ENCODE data around the gene MYMX. TPM values are rescaled to one million over a fixed set of nuclear protein-coding genes. Genes with fewer than 3 reads are reported as not detected.

MYMX gene
- polyA plus RNA-seq, 2 of the 4 experiments (the other 2 are of a cell fraction), result not detected

- CTCF ChIA-PET, result interaction anchor here (0.9 to 4.5 kb wide), 3 partner anchors 12 to 16 kb away, joined by 3 to 17 read pairs (median 3); no protein-coding TSS in a partner anchor
- DNase-seq (ENCODE audit: low read depth in 1 of 2, low spot score in 1 of 2) (no peak), FAIRE-seq (no peak), ATAC-seq (no peak)
- no peak overlapping the region for H3K4me2 ChIP-seq
- H3K27ac ChIP-seq, result no peak overlapping the region
- H3K9me3 ChIP-seq, result no peaks in the 10 kb centered on the region
- WGBS (ENCODE audit: missing lambda C conversion rate), result 43% methylated on average over 2 of the region's 2 CpGs
- H3K4me3 ChIP-seq, result no peak overlapping the region
- POLR2A ChIA-PET, result no interaction called here
- H3K4me1 ChIP-seq, result no peaks in the 10 kb centered on the region
- TF ChIP-seq ZSCAN20 (CRISPR knock-in tag; IDR thresholded peaks at IDR 0.05) (no peak), FOSL2 (IDR thresholded peaks at IDR 0.05) (no peak), FOSL2 (CRISPR knock-in tag; IDR thresholded peaks at IDR 0.05) (no peak), RARB (CRISPR knock-in tag; IDR thresholded peaks at IDR 0.05) (no peak), RAD21 (conservative IDR thresholded peaks at IDR 0.05 in 1 of 2, IDR thresholded peaks at IDR 0.05 in 1 of 2) (no peak), HEYL (CRISPR knock-in tag; IDR thresholded peaks at IDR 0.05) (no peak), JUNB (IDR thresholded peaks at IDR 0.05) (no peak), MYC (IDR thresholded peaks at IDR 0.05; ENCODE audit: borderline replicate concordance, low read length) (no peak), RNF2 (IDR thresholded peaks at IDR 0.05; ENCODE audit: borderline replicate concordance, low read depth) (no peak)
These were observed 27.9 kb upstream of the MYMX start for GRCh38 chr6:44188819-44189218.

- 21% methylated on average over 2 of the region's 2 CpGs for WGBS (ENCODE audit: missing lambda C conversion rate)
- TF ChIP-seq ZC3H11A (IDR thresholded peaks at IDR 0.05), result no peak
- no peak for TF ChIP-seq USF2 (IDR thresholded peaks at IDR 0.05)
- no peak for TF ChIP-seq HES2 (IDR thresholded peaks at IDR 0.05)
- TF ChIP-seq SREBF2 (IDR thresholded peaks at IDR 0.05), result no peak
- no peak for TF ChIP-seq CHD2 (IDR thresholded peaks at IDR 0.05; ENCODE audit: low read length, partially characterized antibody)
- TF ChIP-seq POLR2A (IDR thresholded peaks at IDR 0.05; ENCODE audit: low read length), result no peak
- no peak for TF ChIP-seq ZFP36 (IDR thresholded peaks at IDR 0.05; ENCODE audit: borderline replicate concordance, partially characterized antibody)
- TF ChIP-seq ZSCAN20 (CRISPR knock-in tag; IDR thresholded peaks at IDR 0.05), result no peak
- no peak overlapping the region for H3K27ac ChIP-seq
- H3K4me2 ChIP-seq, result no peak overlapping the region
- no peak for DNase-seq (ENCODE audit: low read depth in 1 of 2, low spot score in 1 of 2)
- CTCF ChIA-PET, result interaction anchor here (0.8 to 4.5 kb wide), 4 partner anchors 11 to 27 kb away, joined by 3 to 17 read pairs (median 3); partner anchors contain the start of gene MYMX
- no peak for FAIRE-seq
- H3K4me3 ChIP-seq, result no peak overlapping the region
- no peak for ATAC-seq
- POLR2A ChIA-PET, result interaction anchor here (0.7 kb wide), 1 partner anchor 28 kb away, joined by 4 read pairs; no protein-coding TSS in a partner anchor
- H3K4me1 ChIP-seq, result no peaks in the 10 kb centered on the region
- no peaks in the 10 kb centered on the region for H3K9me3 ChIP-seq
These were observed 27.5 kb upstream of the MYMX start for GRCh38 chr6:44189257-44189656.

GRCh38 chr6:44190715-44191114 lies 26.0 kb upstream of the MYMX start:
- TF ChIP-seq EHF (CRISPR knock-in tag; IDR thresholded peaks at IDR 0.05), result no peak
- no peak for TF ChIP-seq NR3C1 (IDR thresholded peaks at IDR 0.05)
- no peak for TF ChIP-seq BHLHE40 (IDR thresholded peaks at IDR 0.05; ENCODE audit: low read depth, low read length)
- TF ChIP-seq FOSL2 (IDR thresholded peaks at IDR 0.05), result no peak
- no peak for TF ChIP-seq FOSL2 (CRISPR knock-in tag; IDR thresholded peaks at IDR 0.05)
- TF ChIP-seq MAX (IDR thresholded peaks at IDR 0.05), result no peak
- Histone ChIP-seq H3K4me3 (no peak overlapping the region), H3K9me3 (no peaks in the 10 kb centered on the region), H3K27ac (no peak overlapping the region), H3K4me1 (no peaks in the 10 kb centered on the region), H3K4me2 (no peak overlapping the region)
- WGBS (ENCODE audit: missing lambda C conversion rate), result 24% methylated on average over 2 of the region's 2 CpGs
- no peak for FAIRE-seq
- ChIA-PET CTCF (interaction anchor here (0.9 kb wide), 1 partner anchor 13 kb away, joined by 3 read pairs; no protein-coding TSS in a partner anchor), POLR2A (no interaction called here)
- no peak for ATAC-seq
- DNase-seq (ENCODE audit: low read depth in 1 of 2, low spot score in 1 of 2), result no peak

- WGBS (ENCODE audit: missing lambda C conversion rate), result 80% methylated on average over 10 of the region's 10 CpGs
- H3K4me2 ChIP-seq, result no peak overlapping the region
- no peak for TF ChIP-seq NR3C1 (IDR thresholded peaks at IDR 0.05)
- no peak for TF ChIP-seq FOSL2 (IDR thresholded peaks at IDR 0.05)
- TF ChIP-seq FOSL2 (CRISPR knock-in tag; IDR thresholded peaks at IDR 0.05), result no peak
- no peak for TF ChIP-seq KDM5A (IDR thresholded peaks at IDR 0.05)
- no peak for TF ChIP-seq PHF8 (IDR thresholded peaks at IDR 0.05; ENCODE audit: borderline replicate concordance, low read depth)
- no peak for TF ChIP-seq RARB (CRISPR knock-in tag; IDR thresholded peaks at IDR 0.05)
- no peak for TF ChIP-seq GATA3 (IDR thresholded peaks at IDR 0.05; ENCODE audit: borderline replicate concordance)
- no peak for TF ChIP-seq EHF (CRISPR knock-in tag; IDR thresholded peaks at IDR 0.05)
- TF ChIP-seq USF2 (IDR thresholded peaks at IDR 0.05), result no peak
- no peak for TF ChIP-seq CEBPB (IDR thresholded peaks at IDR 0.05)
- no peak for TF ChIP-seq ZFP36 (IDR thresholded peaks at IDR 0.05; ENCODE audit: borderline replicate concordance, partially characterized antibody)
- TF ChIP-seq BHLHE40 (IDR thresholded peaks at IDR 0.05; ENCODE audit: low read depth, low read length), result no peak
- TF ChIP-seq RAD21 (conservative IDR thresholded peaks at IDR 0.05 in 1 of 2, IDR thresholded peaks at IDR 0.05 in 1 of 2), result no peak
- no peak for TF ChIP-seq ELK1 (IDR thresholded peaks at IDR 0.05; ENCODE audit: low read depth, low read length)
- TF ChIP-seq ZNF302 (CRISPR knock-in tag; IDR thresholded peaks at IDR 0.05), result no peak
- POLR2A ChIA-PET, result no interaction called here
- H3K9me3 ChIP-seq, result no peaks in the 10 kb centered on the region
- peak; percentile 39 to 73; a peak in 3 of 6 replicates for ATAC-seq
- H3K4me1 ChIP-seq, result no peaks in the 10 kb centered on the region
- H3K4me3 ChIP-seq, result no peak overlapping the region
- CTCF ChIA-PET, result interaction anchor here (0.6 to 1.6 kb wide), 5 partner anchors 20 to 477 kb away, joined by 3 to 4 read pairs (median 4); no protein-coding TSS in a partner anchor
- no peak for FAIRE-seq
- DNase-seq (ENCODE audit: low read depth in 1 of 2, low spot score in 1 of 2), result no peak
- H3K27ac ChIP-seq, result no peak overlapping the region
These were observed 24.2 kb upstream of the MYMX start for GRCh38 chr6:44192428-44193041.

Data from A549 (cell line).